NT2/D1 (cell line): ENCODE results near the gene SSBP2.

Experiments
- SUZ12 ChIP-seq: IDR thresholded peaks from 2 replicates; pipeline ENCODE4 v1.6.1; 2011; ENCODE audit not compliant: insufficient read length, insufficient read depth; ENCODE audit errors: extremely low read depth
- YY1 ChIP-seq: IDR thresholded peaks from 2 replicates; pipeline ENCODE4 v1.6.1; 2011; ENCODE audit not compliant: insufficient read length, insufficient read depth

GRCh38 chr5:81789033-81789432 is 38.1 kb upstream of the SSBP2 start:
- TF ChIP-seq YY1 (no peak), SUZ12 (no peak)
